ENCODE measurements around the gene EVA1B.

The EVA1B gene, protein sequence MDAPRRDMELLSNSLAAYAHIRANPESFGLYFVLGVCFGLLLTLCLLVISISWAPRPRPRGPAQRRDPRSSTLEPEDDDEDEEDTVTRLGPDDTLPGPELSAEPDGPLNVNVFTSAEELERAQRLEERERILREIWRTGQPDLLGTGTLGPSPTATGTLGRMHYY

DNA sequence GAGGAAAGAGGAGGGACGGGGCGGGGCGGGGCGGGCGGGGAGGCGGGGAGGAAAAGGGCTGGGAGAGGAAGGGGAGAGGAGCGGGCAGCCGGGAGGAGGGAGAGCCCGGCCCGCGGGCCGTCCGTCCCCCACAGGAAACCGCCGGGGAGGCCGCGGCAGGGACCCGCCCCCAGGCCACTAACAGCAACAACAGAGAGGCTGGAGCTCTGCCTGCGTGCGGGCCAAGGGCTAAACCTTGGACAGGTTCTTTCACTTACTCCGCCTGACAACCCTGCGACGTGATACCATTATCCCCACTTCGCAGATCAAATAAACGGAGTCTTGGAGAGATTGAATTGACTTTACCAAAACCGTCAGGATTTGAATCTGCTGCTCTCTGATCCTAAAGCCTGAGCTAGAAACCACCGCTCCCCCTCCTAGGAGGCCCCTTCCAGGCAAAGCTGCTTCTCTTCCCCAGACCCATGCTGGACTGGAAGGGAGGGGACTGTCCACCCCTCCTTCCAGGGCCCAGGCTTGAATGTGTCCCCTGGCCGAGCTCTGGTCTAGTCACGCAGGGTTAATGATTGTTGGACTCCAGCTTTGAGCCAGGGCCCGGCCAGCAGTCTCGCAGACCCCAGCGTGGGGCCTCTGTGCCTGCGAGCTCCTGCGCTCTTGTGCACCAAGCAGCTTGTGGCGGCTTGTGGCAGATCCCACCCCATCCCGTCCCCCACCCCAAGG, at the start of gene EVA1B:
TSS of gene EVA1B (minus strand) at position 10 of the 717 bp plus-strand sequence. CDS start 608 bp downstream, outside the sequence.
- peak; percentile 72 for DNase-seq

DNA sequence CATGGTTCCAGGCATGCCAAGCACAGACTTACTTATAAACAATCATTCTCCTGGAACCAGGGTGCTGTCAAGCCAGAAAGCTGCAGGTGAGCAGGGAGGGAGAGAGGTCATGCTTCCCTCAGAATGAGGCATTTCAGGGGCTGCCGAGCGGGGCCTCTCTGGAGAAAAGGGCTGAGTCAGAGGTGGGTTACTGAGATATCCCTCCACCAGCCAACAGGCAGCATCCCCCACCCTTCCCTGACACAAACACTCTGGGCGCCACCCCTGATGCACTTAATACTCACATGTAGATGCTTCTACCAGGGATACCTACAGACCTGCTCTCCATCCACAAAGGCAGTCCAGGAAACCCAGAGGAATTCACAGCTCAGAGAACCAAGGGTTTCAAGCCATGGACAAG, 49.2 kb upstream of the EVA1B start:
- no peak for DNase-seq

- peak; percentile 87 for DNase-seq
Observed at GRCh38 chr1:36369061-36369861, 45.8 kb upstream of the EVA1B start.

- no peak for DNase-seq
Observed at GRCh38 chr1:36367798-36368197, 44.4 kb upstream of the EVA1B start.

DNA sequence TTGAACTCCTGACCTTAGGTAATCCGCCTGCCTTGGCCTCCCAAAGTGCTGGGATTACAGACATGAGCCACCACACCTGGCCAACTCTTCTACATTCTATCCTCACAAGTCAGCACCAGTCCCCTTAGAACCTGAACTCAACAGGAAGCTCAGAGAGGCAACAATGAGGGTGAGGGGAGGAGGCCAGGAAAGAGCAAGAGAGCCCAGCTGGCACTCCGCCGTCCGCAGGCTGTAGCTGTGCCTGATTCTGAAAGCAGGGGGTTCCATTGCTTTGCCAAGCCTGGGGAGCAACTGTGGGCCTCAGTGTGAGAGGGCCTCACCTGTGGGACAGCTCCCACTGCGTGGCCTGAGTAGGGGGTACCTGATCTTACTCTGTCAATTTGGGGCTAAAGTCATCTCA, 43.6 kb upstream of the EVA1B start:
- no peak for DNase-seq

DNA sequence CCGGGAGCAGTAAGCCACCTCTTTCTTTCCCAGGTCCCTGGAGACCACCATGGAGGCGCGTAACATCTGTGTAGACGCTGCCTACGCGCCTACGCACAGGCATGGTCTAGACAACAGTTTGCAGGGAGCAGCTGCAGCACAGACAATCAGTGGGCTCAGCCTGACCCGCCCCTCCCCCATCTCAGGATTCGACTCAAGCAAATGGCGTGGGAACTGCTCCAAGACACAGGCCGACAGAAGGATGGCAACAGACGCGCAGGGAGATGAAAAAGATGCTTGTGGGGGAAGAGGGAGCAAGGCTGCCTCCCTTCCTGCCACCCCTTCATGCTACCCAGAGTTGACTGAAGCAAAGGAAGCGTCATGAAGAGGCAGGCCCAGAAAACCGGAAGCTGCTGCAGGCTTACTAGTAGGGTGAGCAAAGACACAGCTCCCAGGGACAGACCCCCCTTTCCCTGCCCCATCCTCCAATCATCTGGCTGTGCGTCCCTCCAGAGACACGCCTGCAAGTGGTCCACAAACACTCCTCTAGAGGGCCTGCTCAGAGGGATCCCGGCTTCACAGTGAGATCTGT, 42.7 kb upstream of the EVA1B start:
- no peak for DNase-seq

DNA sequence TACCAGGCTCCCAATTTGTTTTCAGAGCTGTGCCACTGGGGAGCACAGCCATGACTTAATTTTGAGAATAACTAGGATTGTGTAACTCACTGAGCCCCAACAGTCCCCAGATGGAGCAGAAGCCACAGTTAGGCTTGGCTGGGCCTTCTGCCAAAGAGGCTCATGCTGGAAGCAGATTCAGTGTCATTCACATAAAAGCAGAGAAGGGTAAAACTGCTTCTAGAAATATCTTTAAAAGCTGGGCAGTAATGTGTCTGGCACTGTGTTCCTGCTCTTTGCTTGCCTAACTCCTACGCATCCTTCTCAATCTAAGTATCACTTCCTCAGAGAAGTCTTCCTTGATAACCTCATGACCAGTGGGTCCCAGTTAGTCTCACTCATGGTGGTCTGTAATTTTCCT, 41.9 kb upstream of the EVA1B start:
- DNase-seq, result peak; percentile 43

- DNase-seq, result no peak
Observed at GRCh38 chr1:36359911-36360550, 36.6 kb upstream of the EVA1B start.

- no peak for DNase-seq
Observed at GRCh38 chr1:36359383-36359782, 35.9 kb upstream of the EVA1B start.

DNA sequence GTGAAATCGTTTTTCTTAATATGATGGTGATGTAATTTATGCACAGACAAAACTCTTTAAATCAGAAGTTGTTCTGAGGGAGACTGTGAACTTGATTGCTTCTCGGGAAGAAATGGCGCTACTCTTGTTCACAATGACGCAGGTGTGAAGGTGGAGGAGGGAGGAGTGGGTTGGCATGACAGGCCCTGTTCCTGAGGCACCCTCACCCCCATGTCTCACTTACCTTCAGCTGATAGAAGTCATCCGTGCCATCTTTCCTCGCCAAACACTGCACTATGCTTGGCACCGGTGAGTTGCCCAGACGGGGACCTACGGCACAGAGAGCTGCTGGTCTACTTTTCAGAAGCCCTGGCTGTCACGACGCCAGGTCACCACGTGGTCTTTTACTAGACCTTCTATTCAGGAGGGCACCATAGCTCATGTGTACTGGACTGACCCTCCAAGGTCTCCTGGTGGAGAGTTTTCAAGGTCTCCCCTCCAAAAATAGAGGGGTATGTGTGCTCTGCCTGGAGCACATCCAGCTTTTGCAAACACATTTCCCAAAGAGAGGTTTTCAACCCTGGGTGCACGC, 35.2 kb upstream of the EVA1B start:
- no peak for DNase-seq

DNA sequence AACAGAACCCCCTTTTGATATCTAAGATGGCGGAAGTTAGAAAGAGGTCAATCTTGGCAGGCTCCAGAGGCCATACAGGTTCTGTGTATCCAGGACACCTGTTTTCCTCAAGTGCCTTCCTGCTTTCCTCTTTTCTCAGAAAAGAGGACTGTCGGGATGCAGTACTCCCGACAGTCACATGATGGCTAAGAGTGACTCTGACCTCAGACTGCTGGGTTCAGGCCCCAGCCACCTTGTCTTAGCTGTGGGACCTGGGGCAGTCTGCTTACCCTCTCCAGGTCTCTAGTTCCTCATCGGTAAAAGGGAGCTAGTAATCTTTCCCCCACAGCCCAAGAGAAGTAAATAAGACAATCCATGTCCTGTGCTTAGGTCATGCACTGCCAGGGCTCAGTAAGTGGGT, 32.4 kb upstream of the EVA1B start:
- no peak for DNase-seq

- no peak for DNase-seq
Observed at GRCh38 chr1:36354486-36354885, 31.0 kb upstream of the EVA1B start.

DNA sequence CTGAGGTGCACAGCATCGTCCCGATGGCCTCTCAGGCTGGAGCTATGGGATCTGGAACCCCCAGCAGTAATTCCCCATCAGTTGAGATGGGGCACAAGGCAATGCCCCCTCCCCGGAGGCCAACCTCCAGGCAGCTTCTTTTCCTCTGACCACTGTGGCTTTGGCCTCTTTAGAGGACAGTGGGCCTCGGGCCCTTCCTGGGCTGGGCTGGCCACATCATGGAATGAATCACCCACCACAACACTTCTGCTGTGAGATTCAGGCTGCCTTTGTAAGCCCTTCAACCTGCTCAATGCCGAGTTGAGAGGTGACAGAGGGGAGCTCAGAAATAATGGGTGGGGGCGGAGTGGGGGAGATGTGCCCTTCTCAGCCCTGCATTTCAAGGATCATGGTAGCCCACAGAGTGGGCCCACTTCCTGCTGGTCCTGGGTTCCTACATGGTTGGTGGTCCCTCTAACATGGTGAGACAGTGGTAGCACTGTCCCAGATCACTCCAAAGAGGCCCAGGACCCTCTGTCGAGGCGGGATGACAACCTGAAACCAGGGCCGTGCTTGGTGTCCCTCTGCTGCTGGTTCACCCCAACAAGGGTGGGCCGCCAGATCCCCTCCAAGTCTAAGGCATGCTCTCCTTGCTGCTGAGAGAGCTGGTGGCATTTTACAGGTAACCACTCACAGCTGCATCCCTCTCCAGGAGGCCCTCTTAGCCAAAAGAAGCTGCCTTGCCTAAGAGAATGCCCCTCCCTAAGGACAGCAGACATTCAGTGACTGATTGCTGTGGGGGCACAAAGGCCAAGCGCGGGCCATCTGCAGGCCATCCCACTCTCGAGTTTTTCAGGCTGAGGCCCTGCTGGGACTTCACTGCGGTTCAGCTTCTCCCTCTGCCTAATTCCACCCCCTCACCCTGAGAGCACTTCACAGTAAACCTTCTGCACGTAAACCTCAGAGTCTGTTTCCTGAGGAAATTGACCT, 29.7 kb upstream of the EVA1B start:
- DNase-seq, result no peak

- DNase-seq, result no peak
Observed at GRCh38 chr1:36352125-36352909, 28.9 kb upstream of the EVA1B start.

GRCh38 chr1:36351227-36351977, 28.0 kb upstream of the EVA1B start:
- no peak for DNase-seq

DNA sequence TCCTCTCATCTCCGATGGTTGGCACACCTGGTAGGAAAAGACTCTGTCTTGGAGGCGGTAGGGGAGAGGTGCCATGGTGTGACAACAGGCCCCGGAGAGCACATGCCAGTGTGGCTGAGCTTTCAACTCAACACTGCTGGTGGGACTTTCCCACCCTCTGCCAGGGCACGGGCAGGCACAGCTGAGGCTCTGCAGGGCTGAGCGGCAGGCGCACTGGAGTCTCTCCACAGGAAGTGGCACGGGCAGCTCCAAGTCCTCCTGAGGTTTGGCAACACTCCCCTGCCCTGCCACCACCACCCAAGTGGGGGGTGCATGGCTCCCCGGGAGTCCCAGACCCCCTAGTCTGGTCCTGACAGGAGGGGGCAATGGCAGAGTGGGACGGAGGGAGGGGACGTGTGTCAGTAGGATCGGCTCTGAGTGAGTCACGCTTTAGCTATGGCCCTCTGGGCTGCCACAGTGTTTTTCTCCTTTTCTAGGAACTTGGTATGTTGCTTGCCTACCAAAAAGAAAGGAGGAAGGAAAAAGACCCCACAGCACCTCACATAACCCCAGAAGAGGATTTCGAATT, 27.3 kb upstream of the EVA1B start:
- peak; percentile 31 for DNase-seq

- no peak for DNase-seq
Observed at GRCh38 chr1:36349839-36350238, 26.4 kb upstream of the EVA1B start.

DNA sequence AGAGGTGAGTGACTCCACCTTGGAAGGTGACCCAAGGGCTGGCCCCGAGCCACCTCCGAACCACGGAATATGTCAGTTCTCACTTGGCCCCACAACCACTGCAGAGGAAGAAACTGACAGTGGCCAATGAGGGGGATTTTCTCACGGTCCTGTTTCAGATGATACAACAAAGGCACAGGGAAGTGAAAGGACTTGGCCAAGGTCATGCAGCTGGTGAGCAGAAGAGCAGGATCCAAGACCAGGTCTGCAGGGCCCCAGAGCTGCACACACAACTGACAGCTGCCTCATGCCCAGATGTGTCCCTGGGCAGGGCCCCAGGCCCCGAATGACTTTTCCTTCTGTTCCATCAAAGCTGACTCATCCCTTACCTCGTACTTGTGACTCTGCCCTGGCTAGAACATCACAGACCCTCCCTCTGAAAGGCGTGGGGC, 25.8 kb upstream of the EVA1B start:
- peak; percentile 94 for DNase-seq

DNA sequence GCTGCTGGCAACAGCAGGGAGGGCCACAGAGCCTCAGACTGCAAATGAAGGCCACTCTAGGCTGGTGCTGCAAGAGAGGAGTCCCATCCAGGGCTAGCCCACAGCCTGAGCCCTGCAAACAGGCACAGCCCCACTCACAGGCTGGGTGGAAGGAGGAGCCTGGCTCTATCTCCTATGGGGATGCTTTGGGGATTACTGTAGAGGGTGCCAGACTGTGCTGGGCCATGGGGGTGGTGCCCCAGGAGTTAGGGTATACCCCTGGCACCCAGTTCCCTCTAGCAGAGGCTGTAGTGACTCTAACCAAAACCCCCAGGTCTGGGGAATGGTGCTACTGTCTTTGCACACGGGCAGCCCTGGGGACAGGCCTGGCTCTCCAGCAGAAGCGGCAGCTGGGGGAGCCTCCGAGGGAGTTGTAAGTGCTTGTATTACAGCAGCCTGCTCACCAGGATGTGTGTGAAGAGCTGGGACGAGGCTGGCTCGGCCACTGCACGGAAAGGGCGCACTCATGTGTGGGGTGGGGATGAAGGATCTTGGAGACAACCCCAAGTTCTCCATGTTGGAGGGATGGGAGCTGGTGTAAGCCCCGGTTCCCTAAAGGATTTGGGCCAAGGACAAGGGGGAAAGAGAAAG, 23.4 kb upstream of the EVA1B start:
- no peak for DNase-seq

All from RPMI8226 (cell line).